Activated naive CD8-positive, alpha-beta T cell treated with anti-CD3 and anti-CD28 coated beads for 36 hours (primary cell): ENCODE results near the gene TUBA3D. TPM values are rescaled to one million over a fixed set of nuclear protein-coding genes. Genes with fewer than 3 reads are reported as not detected.
"Not testable (repeated sequence)": the region's sequence is repeated elsewhere in the genome, so short reads cannot be mapped to it uniquely, and the experiment has no call there.

Experiments used
- DNase-seq: peaks from one replicate; pipeline ENCODE4 v3.0.0; 2021
- H3K27ac Mint-ChIP-seq: one replicate; pipeline ENCODE4 v1.8.0; 2022; ENCODE audit warnings: mild to moderate bottlenecking, moderate library complexity, mixed read lengths
- H3K27me3 Mint-ChIP-seq: one replicate; pipeline ENCODE4 v1.8.0; 2022; ENCODE audit warnings: mild to moderate bottlenecking, mixed read lengths
- H3K36me3 Mint-ChIP-seq: one replicate; pipeline ENCODE4 v1.8.0; 2021; ENCODE audit warnings: mild to moderate bottlenecking, mixed read lengths
- H3K4me1 Mint-ChIP-seq: one replicate; pipeline ENCODE4 v1.8.0; 2021; ENCODE audit warnings: mixed read lengths
- H3K4me3 Mint-ChIP-seq: one replicate; pipeline ENCODE4 v1.8.0; 2022; ENCODE audit warnings: mild to moderate bottlenecking, moderate library complexity, mixed read lengths
- H3K9me3 Mint-ChIP-seq: one replicate; pipeline ENCODE4 v1.8.0; 2022; ENCODE audit warnings: mixed read lengths
- total RNA-seq, 2 experiments: library from RNA; stranded (reverse); gene quantifications; one replicate each; pipeline ENCODE4 v1.2.3, GENCODE V29; 2021

Gene TUBA3D
- not detected for total RNA-seq

- no peak within 1 kb of the TSS for H3K27ac Mint-ChIP-seq
- H3K36me3 Mint-ChIP-seq: peaks cover 13% of the 10 kb centered on the region
Observed at GRCh38 chr2:131475831-131476230, at the start of gene TUBA3D. Gene TUBA3D (plus strand): TSS chr2:131476119. CDS start chr2:131476200, 81 bp downstream.

DNA sequence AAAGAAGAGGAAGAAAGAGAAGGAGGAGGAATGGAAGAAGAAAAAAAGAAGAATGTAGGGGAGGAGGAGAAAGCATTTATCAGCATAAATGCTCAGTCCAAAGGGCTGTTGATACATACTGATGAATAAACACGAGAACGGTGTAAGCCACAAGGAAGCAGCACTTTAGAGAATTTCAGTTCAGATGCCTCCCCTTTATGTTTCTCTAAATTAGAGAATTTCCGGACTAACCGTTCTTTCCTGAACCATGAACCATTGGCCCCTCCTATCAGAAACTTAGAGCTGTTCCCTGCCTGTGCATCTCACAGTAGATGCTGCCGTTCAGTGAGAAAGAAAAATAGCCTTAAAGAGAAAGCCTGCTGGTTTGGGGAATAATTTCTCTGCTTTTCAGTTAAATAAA, 49.2 kb upstream of the TUBA3D start:
- H3K4me3 Mint-ChIP-seq: no peak overlapping the region
- H3K27ac Mint-ChIP-seq: no peak overlapping the region
- H3K27me3 Mint-ChIP-seq: peaks cover 82% of the 10 kb centered on the region
- peaks cover 4% of the 10 kb centered on the region for H3K4me1 Mint-ChIP-seq
- H3K9me3 Mint-ChIP-seq: no peaks in the 10 kb centered on the region
- DNase-seq: no peak
- H3K36me3 Mint-ChIP-seq: no peaks in the 10 kb centered on the region

More at GRCh38 chr2:131475831-131476230, at the start of gene TUBA3D:
- Mint-ChIP-seq H3K4me3 (no peak within 1 kb of the TSS), H3K4me1 (no peaks in the 10 kb centered on the region), H3K27me3 (no peaks in the 10 kb centered on the region), H3K9me3 (no peaks in the 10 kb centered on the region)
- DNase-seq: no peak

DNA sequence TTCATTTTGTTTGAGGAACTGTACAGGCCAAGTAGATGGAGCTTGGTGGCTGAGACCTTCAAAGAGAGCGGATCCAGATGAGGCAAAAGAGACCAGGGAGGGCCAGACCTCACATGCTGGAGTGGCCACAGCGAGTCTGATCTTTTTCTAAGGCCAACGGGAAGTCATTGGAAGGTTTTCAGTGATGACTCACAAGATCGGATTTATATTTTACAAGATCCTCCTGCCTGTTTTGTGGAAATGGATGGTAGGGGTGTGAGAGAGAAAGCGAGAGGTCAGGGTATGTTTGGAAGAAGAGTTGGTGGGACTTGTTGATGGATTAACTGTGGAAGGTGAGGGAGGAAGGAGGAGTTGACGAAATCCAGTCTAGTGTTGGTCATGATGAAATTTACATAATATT, 44.6 kb upstream of the TUBA3D start:
- Mint-ChIP-seq H3K27me3 (peaks cover 59% of the 10 kb centered on the region), H3K27ac (no peak overlapping the region), H3K36me3 (no peaks in the 10 kb centered on the region), H3K4me3 (no peak overlapping the region), H3K9me3 (no peaks in the 10 kb centered on the region), H3K4me1 (peaks cover 2% of the 10 kb centered on the region)
- no peak for DNase-seq

- not testable (repeated sequence) for H3K27ac Mint-ChIP-seq, H3K4me1 Mint-ChIP-seq, DNase-seq, H3K9me3 Mint-ChIP-seq, H3K36me3 Mint-ChIP-seq, H3K4me3 Mint-ChIP-seq
- H3K27me3 Mint-ChIP-seq: peaks cover 18% of the 10 kb centered on the region
Observed at GRCh38 chr2:131440742-131441468, 35.0 kb upstream of the TUBA3D start.

DNA sequence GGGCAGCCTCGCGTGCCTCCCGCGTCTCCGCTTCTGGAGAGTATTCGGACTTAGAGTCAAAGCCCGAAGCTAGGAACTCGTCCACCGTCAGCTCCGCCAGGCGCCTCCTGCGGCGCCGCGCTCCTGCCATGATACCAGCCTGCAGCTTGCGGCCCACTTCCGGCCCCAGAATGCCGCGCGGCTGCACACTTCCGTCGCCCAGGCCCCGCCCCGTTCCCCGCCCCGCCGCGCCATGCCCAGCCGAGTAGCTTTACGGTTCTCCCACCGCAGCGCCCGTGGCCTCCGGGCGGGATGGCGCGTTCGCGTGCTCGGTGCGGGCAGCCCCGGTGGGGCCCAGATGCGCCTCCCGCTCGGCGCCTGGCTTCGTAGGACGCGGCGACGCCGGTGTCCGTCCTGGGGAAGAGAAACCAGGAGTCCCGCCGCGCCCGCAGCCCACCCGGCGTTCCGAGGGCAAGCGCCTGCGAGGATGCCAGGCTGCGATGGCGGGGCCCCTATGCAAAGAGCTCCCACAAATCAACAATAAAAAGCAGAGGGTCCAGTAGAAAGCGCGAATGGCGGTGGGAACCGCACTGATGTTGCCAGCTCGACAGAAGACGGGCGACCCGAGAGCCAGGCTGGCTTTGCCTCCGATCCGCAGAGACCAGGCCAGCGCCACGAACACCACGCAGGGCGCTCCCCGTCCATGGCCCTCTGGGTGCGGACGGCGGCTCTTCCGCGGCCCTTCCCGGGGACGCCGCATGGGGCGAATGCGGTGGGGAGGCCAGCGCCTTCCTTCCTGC, 31.0 kb upstream of the TUBA3D start:
- H3K4me1 Mint-ChIP-seq, H3K9me3 Mint-ChIP-seq, H3K27ac Mint-ChIP-seq, DNase-seq, H3K4me3 Mint-ChIP-seq, H3K36me3 Mint-ChIP-seq: not testable (repeated sequence)
- peaks cover 13% of the 10 kb centered on the region for H3K27me3 Mint-ChIP-seq

GRCh38 chr2:131445515-131445797, 30.5 kb upstream of the TUBA3D start:
- H3K27me3 Mint-ChIP-seq: peaks cover 18% of the 10 kb centered on the region
- H3K36me3 Mint-ChIP-seq, DNase-seq, H3K4me3 Mint-ChIP-seq, H3K4me1 Mint-ChIP-seq, H3K27ac Mint-ChIP-seq, H3K9me3 Mint-ChIP-seq: not testable (repeated sequence)

DNA sequence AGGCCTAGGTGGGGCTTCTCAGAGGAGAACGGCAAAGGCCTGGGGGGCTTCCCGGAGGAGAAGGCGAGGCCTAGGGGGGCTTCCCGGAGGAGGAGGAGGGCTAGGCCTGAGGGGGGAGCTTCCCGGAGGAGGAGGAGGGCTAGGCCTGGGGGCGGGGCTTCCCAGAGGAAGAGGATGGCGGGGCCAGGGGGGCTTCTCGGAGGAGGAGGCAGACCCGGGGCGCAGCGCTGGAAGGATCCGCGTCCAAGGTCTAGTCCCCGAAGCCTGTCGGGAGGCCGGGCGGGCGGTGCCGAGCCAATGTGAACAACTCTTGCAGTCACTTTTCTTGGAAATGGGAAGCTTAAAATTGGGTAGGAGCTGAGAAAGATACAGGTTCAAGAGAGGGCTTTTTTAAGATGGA, 30.0 kb upstream of the TUBA3D start:
- no peaks in the 10 kb centered on the region for H3K9me3 Mint-ChIP-seq
- H3K27me3 Mint-ChIP-seq: peaks cover 18% of the 10 kb centered on the region
- no peak overlapping the region for H3K27ac Mint-ChIP-seq
- DNase-seq: no peak
- H3K4me1 Mint-ChIP-seq: peaks cover 6% of the 10 kb centered on the region
- no peak overlapping the region for H3K4me3 Mint-ChIP-seq
- no peaks in the 10 kb centered on the region for H3K36me3 Mint-ChIP-seq

DNA sequence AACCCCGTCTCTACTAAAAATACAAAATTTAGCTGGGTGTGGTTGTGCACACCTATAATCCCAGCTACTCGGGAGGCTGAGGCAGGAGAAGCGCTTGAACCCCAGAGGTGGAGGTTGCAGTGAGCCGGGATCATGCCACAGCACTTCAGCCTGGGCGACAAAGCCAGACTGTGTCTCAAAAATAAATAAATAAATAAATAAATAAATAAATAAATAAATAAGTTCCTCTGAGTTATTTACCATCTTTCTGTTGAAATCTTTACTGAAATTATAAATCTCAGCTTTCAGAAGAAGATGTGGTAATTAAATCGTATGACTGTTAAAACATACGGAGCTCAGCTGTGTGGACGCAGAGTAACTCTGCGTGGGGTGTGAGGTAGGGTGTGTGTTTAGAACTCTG, 27.9 kb upstream of the TUBA3D start:
- H3K4me1 Mint-ChIP-seq, H3K9me3 Mint-ChIP-seq, H3K36me3 Mint-ChIP-seq, DNase-seq, H3K27ac Mint-ChIP-seq, H3K4me3 Mint-ChIP-seq: not testable (repeated sequence)
- H3K27me3 Mint-ChIP-seq: peaks cover 18% of the 10 kb centered on the region

DNA sequence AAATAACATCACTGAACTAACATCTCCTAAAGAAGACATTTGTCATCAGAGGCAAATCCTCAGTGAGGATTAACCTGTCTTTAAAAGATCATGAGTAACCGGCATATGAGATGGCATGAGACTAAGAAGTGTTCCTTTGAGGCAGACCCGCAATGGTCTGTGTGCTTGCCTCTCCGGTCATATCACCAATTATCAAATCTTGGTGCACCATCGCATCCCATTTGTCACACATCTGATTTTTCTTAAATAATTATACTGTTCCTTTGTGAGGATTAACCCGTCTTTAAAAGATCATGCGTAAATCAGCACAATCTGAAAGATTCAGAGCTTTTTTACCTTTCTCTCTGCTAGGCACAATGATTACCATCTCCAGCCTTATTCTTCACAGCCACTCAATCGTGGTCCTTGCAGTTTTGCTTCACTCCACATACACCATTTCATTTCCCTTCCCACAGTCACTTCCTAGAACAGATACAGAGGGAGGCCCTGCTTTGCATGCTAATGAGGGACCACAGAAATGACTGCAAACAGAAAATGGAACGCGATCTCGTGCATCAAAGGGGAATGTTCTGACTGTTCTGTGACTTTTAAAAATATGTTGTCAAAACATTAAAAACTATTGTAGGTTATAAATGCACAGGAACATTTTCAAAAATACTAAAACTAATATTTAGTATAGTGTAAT, 24.5 kb upstream of the TUBA3D start:
- H3K36me3 Mint-ChIP-seq, H3K9me3 Mint-ChIP-seq, DNase-seq, H3K4me1 Mint-ChIP-seq, H3K4me3 Mint-ChIP-seq, H3K27ac Mint-ChIP-seq: not testable (repeated sequence)
- peaks cover 34% of the 10 kb centered on the region for H3K27me3 Mint-ChIP-seq

- not testable (repeated sequence) for H3K27ac Mint-ChIP-seq, H3K4me3 Mint-ChIP-seq, DNase-seq, H3K36me3 Mint-ChIP-seq, H3K9me3 Mint-ChIP-seq, H3K4me1 Mint-ChIP-seq
- peaks cover 52% of the 10 kb centered on the region for H3K27me3 Mint-ChIP-seq
Observed at GRCh38 chr2:131454914-131455313, 21.0 kb upstream of the TUBA3D start.

- H3K9me3 Mint-ChIP-seq, DNase-seq, H3K27me3 Mint-ChIP-seq, H3K4me1 Mint-ChIP-seq, H3K36me3 Mint-ChIP-seq, H3K4me3 Mint-ChIP-seq, H3K27ac Mint-ChIP-seq: not testable (repeated sequence)
Observed at GRCh38 chr2:131467722-131468121, 8.2 kb upstream of the TUBA3D start.

- not testable (repeated sequence) for H3K27ac Mint-ChIP-seq, H3K36me3 Mint-ChIP-seq, DNase-seq, H3K4me1 Mint-ChIP-seq, H3K4me3 Mint-ChIP-seq, H3K27me3 Mint-ChIP-seq, H3K9me3 Mint-ChIP-seq
Observed at GRCh38 chr2:131470944-131471343, 5.0 kb upstream of the TUBA3D start.

- peaks cover 13% of the 10 kb centered on the region for H3K36me3 Mint-ChIP-seq
- not testable (repeated sequence) for H3K27me3 Mint-ChIP-seq, H3K27ac Mint-ChIP-seq, DNase-seq, H3K4me1 Mint-ChIP-seq, H3K4me3 Mint-ChIP-seq, H3K9me3 Mint-ChIP-seq
Observed at GRCh38 chr2:131471624-131472023, 4.3 kb upstream of the TUBA3D start.

- H3K27ac Mint-ChIP-seq, DNase-seq, H3K4me1 Mint-ChIP-seq, H3K27me3 Mint-ChIP-seq, H3K4me3 Mint-ChIP-seq, H3K9me3 Mint-ChIP-seq: not testable (repeated sequence)
- peaks cover 13% of the 10 kb centered on the region for H3K36me3 Mint-ChIP-seq
Observed at GRCh38 chr2:131473266-131473665, 2.7 kb upstream of the TUBA3D start.

GRCh38 chr2:131476363-131476762, 444 bp downstream of the TUBA3D start:
- H3K4me1 Mint-ChIP-seq, H3K4me3 Mint-ChIP-seq, DNase-seq, H3K27me3 Mint-ChIP-seq, H3K27ac Mint-ChIP-seq, H3K9me3 Mint-ChIP-seq: not testable (repeated sequence)
- H3K36me3 Mint-ChIP-seq: peaks cover 11% of the 10 kb centered on the region

GRCh38 chr2:131477227-131477626, 1.3 kb downstream of the TUBA3D start:
- not testable (repeated sequence) for H3K4me3 Mint-ChIP-seq, DNase-seq, H3K27me3 Mint-ChIP-seq, H3K4me1 Mint-ChIP-seq, H3K9me3 Mint-ChIP-seq, H3K27ac Mint-ChIP-seq
- peaks cover 11% of the 10 kb centered on the region for H3K36me3 Mint-ChIP-seq
